Keratinocyte (primary cell): ENCODE measurements around the gene STX7. TPM values are rescaled to one million over a fixed set of nuclear protein-coding genes. Genes with fewer than 3 reads are reported as not detected.

Experiments used
- DNase-seq: peaks from one replicate; pipeline ENCODE4 v3.0.0-alpha.2; 2011; ENCODE audit warnings: low read depth, missing footprints, low spot score
- FAIRE-seq: peaks from 2 replicates; lab custom pipeline; 2011; peaks lifted over from hg19 to GRCh38; lab: Jason Lieb, UNC
- H2AFZ ChIP-seq: 2 replicates; pipeline ENCODE4 v1.6.0; 2012; ENCODE audit warnings: low read length, control low read depth, inconsistent platforms; ENCODE audit not compliant: control insufficient read depth
- H3K27ac ChIP-seq: 2 replicates; pipeline ENCODE4 v1.5.1; 2011; ENCODE audit warnings: low read length; ENCODE audit not compliant: control insufficient read depth, insufficient read depth
- H3K27me3 ChIP-seq: 3 replicates; pipeline ENCODE4 v1.6.0; 2011; ENCODE audit warnings: low read length; ENCODE audit not compliant: control insufficient read depth, insufficient read depth; ENCODE audit errors: extremely low read depth
- H3K36me3 ChIP-seq, 2 experiments: 2 replicates in 1 of 2; 3 replicates in 1 of 2; pipeline ENCODE4 v1.5.1; 2011; ENCODE audit warnings: low read length in 2 of 2, mild to moderate bottlenecking in 1 of 2; ENCODE audit not compliant: control insufficient read depth in 2 of 2, insufficient read depth in 2 of 2; ENCODE audit errors: extremely low read depth in 1 of 2
- H3K4me1 ChIP-seq: 3 replicates; pipeline ENCODE4 v1.5.1; 2011; ENCODE audit warnings: low read length; ENCODE audit not compliant: control insufficient read depth, insufficient read depth; ENCODE audit errors: extremely low read depth
- H3K4me2 ChIP-seq: 3 replicates; pipeline ENCODE4 v1.6.0; 2011; ENCODE audit warnings: low read depth, low read length; ENCODE audit not compliant: control insufficient read depth, insufficient read depth; ENCODE audit errors: extremely low read depth
- H3K4me3 ChIP-seq, 3 experiments: fragments of 200-600 bp in 1 of 3; sonication (generic) in 1 of 3; 2 replicates in 2 of 3; 3 replicates in 1 of 3; pipeline ENCODE4 v1.5.1; 2011 to 2016; ENCODE audit warnings: low read length in 3 of 3, mild to moderate bottlenecking in 3 of 3, control low read depth in 2 of 3, inconsistent platforms in 1 of 3, low read depth in 1 of 3, mixed read lengths in 1 of 3, mixed run types in 1 of 3, moderate library complexity in 1 of 3; ENCODE audit not compliant: control insufficient read depth in 2 of 3, insufficient read depth in 2 of 3; ENCODE audit errors: extremely low read depth in 1 of 3
- H3K79me2 ChIP-seq: 2 replicates; pipeline ENCODE4 v1.6.0; 2012; ENCODE audit warnings: low read length; ENCODE audit not compliant: control insufficient read depth, insufficient read depth
- H3K9ac ChIP-seq: 3 replicates; pipeline ENCODE4 v1.6.0; 2011; ENCODE audit warnings: low read length; ENCODE audit not compliant: control insufficient read depth, insufficient read depth; ENCODE audit errors: extremely low read depth
- H3K9me1 ChIP-seq: 3 replicates; pipeline ENCODE4 v1.6.0; 2011; ENCODE audit warnings: low read length; ENCODE audit not compliant: control insufficient read depth, insufficient read depth; ENCODE audit errors: extremely low read depth
- H3K9me3 ChIP-seq: 2 replicates; pipeline ENCODE4 v1.5.1; 2012; ENCODE audit warnings: low read depth, low read length; ENCODE audit not compliant: control insufficient read depth
- H4K20me1 ChIP-seq: 3 replicates; pipeline ENCODE4 v1.6.0; 2011; ENCODE audit warnings: low read length; ENCODE audit not compliant: control insufficient read depth, insufficient read depth; ENCODE audit errors: extremely low read depth
- CTCF ChIP-seq, 3 experiments: IDR thresholded peaks in 1 of 3; conservative IDR thresholded peaks in 1 of 3; optimal IDR thresholded peaks in 1 of 3; 2 replicates in 2 of 3; 3 replicates in 1 of 3; pipeline versions ENCODE3 to v1.5.1; 2011; ENCODE audit warnings: low read length in 3 of 3, mild to moderate bottlenecking in 3 of 3, moderate library complexity in 2 of 3, control low read depth in 1 of 3, inconsistent platforms in 1 of 3; ENCODE audit not compliant: insufficient read depth in 2 of 3; ENCODE audit errors: extremely low read depth in 1 of 3
- EZH2 ChIP-seq: IDR thresholded peaks from one replicate; pipeline ENCODE4 v1.6.1; 2012; ENCODE audit warnings: inconsistent platforms, mild to moderate bottlenecking, low read length, moderate library complexity
- dilution Hi-C: fragments of 300-500 bp; cut with MboI; formaldehyde crosslinking; loops from one replicate; pipeline ENCODE4 v1.7.0; 2020; ENCODE audit warnings: low sequenced_read_pairs; ENCODE audit not compliant: extremely low pct_ligation_motif_present
- polyA plus RNA-seq, 5 experiments: library from polyadenylated mRNA; depleted of rRNA in 3 of 5; stranded (reverse) in 3 of 5; stranded (forward) in 1 of 5; unstranded in 1 of 5; fragments of >200 nt; gene quantifications; 1 replicate in 1 of 5; 2 replicates in 3 of 5; 3 replicates in 1 of 5; pipeline versions ENCODE4 v1.2.1 to v1.2.3, GENCODE V29; 2011 to 2012; ENCODE audit warnings: missing spikeins in 2 of 5, low read depth in 1 of 5, low replicate concordance in 1 of 5

The STX7 gene
- polyA plus RNA-seq, 1 donor (not counting 4 experiments of a cell fraction or from before 2014, with no cell fraction given), result 41.0 TPM

- dilution Hi-C loops, result no loop called here
Measured at GRCh38 chr6:132412656-132413498, 100.0 kb downstream of the STX7 start.

GRCh38 chr6:132411296-132411695, 101.6 kb downstream of the STX7 start:
- TF ChIP-seq CTCF (optimal IDR thresholded peaks at IDR 0.05 in 1 of 3, IDR thresholded peaks at IDR 0.05 in 1 of 3, conservative IDR thresholded peaks at IDR 0.05 in 1 of 3; ENCODE audit: extremely low read depth in 1 of 3, insufficient read depth in 2 of 3, low read length in 3 of 3) (no peak), EZH2 (no peak)
- no peaks in the 10 kb centered on the region for H4K20me1 ChIP-seq
- H3K9ac ChIP-seq, result no peak overlapping the region
- H3K27me3 ChIP-seq, result no peaks in the 10 kb centered on the region
- dilution Hi-C loops, result no loop called here
- FAIRE-seq (no peak), DNase-seq (no peak)
- H3K36me3 ChIP-seq, result no peaks in the 10 kb centered on the region
- H3K9me3 ChIP-seq, result no peaks in the 10 kb centered on the region
- H3K79me2 ChIP-seq, result no peaks in the 10 kb centered on the region
- H3K4me3 ChIP-seq, result no peak overlapping the region
- no peak overlapping the region for H2AFZ ChIP-seq
- H3K9me1 ChIP-seq, result no peaks in the 10 kb centered on the region
- H3K27ac ChIP-seq, result no peak overlapping the region
- no peaks in the 10 kb centered on the region for H3K4me1 ChIP-seq
- H3K4me2 ChIP-seq, result no peak overlapping the region

More at GRCh38 chr6:132412656-132413498, 100.0 kb downstream of the STX7 start:
- FAIRE-seq (peak; percentile 41), DNase-seq (no peak)
- TF ChIP-seq CTCF (optimal IDR thresholded peaks at IDR 0.05 in 1 of 3, IDR thresholded peaks at IDR 0.05 in 1 of 3, conservative IDR thresholded peaks at IDR 0.05 in 1 of 3; ENCODE audit: extremely low read depth in 1 of 3, insufficient read depth in 2 of 3, low read length in 3 of 3) (no peak), EZH2 (no peak)
- H3K9ac ChIP-seq, result no peak overlapping the region
- H3K36me3 ChIP-seq, result no peaks in the 10 kb centered on the region
- H2AFZ ChIP-seq, result no peak overlapping the region
- no peak overlapping the region for H3K27ac ChIP-seq
- H3K4me1 ChIP-seq, result no peaks in the 10 kb centered on the region
- H3K4me3 ChIP-seq, result no peak overlapping the region
- H3K9me1 ChIP-seq, result no peaks in the 10 kb centered on the region
- no peak overlapping the region for H3K4me2 ChIP-seq
- no peaks in the 10 kb centered on the region for H3K9me3 ChIP-seq
- H4K20me1 ChIP-seq, result no peaks in the 10 kb centered on the region
- H3K27me3 ChIP-seq, result no peaks in the 10 kb centered on the region
- H3K79me2 ChIP-seq, result no peaks in the 10 kb centered on the region
